NB4 (cell line): ENCODE data around the gene ACHE.

Source experiments
- DNase-seq: peaks from one replicate; pipeline ENCODE4 v3.0.0; 2010; ENCODE audit warnings: low read depth
- H3K4me3 ChIP-seq: one replicate; pipeline ENCODE4 v1.5.1; 2011; ENCODE audit warnings: mild to moderate bottlenecking, low read depth, low read length, moderate library complexity
- MYC ChIP-seq: IDR thresholded peaks from 2 replicates; pipeline ENCODE4 v1.6.1; 2011; ENCODE audit warnings: low read depth, low read length
- POLR2A ChIP-seq: IDR thresholded peaks from 2 replicates; pipeline ENCODE4 v1.6.1; 2011; ENCODE audit warnings: mild to moderate bottlenecking; ENCODE audit not compliant: insufficient read length; ENCODE audit errors: extremely low read depth
- TF ChIP-seq, protein P1 (sequence below): IDR thresholded peaks from 2 replicates; pipeline ENCODE4 v1.6.1; 2011; ENCODE audit warnings: low read depth, low read length
- TF ChIP-seq, protein P2 (sequence below): IDR thresholded peaks from one replicate; pipeline ENCODE4 v1.5.1; 2012; ENCODE audit warnings: low read depth, low read length

ACHE gene

DNA sequence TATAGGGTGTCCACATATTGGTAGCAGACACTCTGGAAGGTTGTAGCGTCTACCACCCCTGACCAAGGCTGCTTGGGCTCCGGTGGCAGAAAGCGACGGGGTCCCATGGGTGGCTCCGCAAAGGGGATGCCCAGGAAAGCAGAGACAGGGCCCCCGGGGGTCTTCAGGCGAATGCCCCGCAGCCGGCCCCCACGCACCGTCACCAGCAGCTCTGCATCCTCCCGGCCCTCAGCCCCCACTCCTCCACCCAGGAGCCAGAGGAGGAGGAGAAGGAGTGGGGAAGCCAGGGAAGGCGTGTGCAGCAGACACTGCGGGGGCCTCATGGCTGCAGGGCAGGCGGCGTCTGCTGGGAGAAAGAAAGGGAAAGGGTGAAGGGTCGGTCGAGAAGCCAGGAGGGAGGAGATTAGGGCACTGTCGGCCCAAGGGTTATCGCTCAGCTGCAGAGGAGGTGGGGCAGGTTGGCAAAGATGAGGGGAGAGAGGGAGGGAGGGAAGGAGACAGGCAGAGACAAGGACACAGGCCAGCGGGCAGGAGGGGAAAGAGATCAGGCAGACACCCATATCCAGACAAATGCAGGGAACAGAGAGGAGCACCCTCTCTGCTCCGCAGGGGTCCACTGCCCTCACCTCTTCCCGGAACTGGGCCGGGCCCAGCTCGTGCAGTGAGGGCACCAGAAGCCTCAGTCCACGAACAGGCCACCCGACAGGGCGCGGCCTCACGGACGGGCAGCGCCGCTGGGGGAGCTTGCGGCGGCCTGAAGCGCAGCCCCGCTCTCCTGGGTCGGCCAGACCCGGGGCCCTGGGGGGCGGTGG lies 1.6 kb downstream of the ACHE start:
- no peak for DNase-seq
- TF ChIP-seq, protein P1, sequence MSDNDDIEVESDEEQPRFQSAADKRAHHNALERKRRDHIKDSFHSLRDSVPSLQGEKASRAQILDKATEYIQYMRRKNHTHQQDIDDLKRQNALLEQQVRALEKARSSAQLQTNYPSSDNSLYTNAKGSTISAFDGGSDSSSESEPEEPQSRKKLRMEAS, result no peak
- TF ChIP-seq MYC, result no peak
- no peak for TF ChIP-seq POLR2A
- TF ChIP-seq, protein P2, sequence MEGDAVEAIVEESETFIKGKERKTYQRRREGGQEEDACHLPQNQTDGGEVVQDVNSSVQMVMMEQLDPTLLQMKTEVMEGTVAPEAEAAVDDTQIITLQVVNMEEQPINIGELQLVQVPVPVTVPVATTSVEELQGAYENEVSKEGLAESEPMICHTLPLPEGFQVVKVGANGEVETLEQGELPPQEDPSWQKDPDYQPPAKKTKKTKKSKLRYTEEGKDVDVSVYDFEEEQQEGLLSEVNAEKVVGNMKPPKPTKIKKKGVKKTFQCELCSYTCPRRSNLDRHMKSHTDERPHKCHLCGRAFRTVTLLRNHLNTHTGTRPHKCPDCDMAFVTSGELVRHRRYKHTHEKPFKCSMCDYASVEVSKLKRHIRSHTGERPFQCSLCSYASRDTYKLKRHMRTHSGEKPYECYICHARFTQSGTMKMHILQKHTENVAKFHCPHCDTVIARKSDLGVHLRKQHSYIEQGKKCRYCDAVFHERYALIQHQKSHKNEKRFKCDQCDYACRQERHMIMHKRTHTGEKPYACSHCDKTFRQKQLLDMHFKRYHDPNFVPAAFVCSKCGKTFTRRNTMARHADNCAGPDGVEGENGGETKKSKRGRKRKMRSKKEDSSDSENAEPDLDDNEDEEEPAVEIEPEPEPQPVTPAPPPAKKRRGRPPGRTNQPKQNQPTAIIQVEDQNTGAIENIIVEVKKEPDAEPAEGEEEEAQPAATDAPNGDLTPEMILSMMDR, result no peak
- no peak overlapping the region for H3K4me3 ChIP-seq

DNA sequence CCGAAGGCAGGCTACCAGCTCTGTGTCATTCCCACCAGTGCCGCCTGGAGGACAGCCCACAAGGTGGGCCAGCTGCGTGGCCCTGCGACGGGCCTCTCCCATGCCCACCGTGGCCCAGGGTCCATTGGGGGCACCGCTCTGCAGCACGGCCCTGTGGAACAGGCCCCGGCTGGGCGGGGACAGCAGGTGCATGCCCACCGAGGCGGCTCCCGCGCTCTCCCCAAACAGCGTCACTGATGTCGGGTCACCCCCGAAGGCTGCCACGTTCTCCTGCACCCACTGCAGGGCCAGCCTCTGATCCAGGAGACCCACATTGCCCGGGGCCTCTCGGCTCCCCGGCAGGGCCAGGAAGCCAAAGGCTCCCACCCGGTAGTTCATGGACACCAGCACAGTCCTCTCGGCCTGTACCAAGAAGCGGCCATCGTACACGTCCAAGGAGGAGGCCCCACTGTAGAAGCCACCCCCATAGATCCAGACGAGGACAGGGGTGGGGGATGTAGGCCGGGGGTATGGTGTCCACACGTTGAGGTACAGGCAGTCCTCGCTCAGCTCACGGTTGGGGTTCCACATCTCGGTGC lies 2.3 kb downstream of the ACHE start:
- TF ChIP-seq, protein P2, result no peak
- TF ChIP-seq POLR2A (no peak), MYC (no peak)
- TF ChIP-seq, protein P1, result no peak
- no peak overlapping the region for H3K4me3 ChIP-seq
- DNase-seq, result no peak

DNA sequence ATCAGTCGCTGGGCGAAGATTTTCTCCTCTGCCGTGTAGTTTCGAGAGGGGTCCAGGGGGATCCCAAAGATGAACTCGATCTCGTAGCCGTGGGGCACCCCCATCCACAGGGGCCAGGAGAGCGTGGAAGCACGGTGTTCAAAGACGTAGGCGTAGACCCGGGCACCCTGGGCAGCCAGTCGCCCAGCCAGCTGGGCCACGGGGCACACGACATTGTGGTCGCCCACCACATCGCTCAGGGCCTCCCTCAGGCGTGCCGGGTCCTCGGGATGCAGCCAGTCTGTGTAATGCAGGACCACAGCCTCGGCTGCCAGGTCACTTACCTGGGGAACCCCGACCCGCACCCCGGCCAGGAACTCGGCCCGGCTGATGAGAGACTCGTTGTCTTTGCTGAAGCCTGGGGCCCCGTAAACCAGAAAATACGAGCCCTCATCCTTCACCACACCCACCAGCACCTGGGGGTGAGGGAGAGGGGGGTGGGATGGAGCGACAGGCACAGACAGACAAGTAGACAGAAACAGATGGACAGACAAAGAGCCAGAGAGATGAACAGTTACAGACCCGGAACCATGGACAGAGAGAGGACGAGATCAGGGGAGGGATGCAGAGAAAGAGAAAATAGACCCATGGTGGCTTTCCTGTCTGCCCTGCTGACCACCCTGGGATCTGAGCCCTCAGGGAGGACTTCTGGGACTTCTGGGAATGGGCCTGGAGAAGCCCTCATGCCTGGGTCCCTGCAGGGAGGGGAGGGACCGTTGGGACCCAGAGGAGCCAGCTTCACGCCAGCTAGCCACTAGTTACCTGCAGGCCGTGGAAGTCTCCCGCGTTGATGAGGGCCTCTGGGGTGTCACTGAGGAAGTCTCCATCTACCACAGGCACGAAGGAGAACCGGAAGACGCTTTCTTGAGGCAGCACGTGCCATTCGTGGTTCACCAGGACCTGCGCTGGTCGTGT lies 3.0 kb downstream of the ACHE start:
- no peak for TF ChIP-seq MYC
- no peak for TF ChIP-seq POLR2A
- TF ChIP-seq, protein P2, result no peak
- TF ChIP-seq, protein P1, result no peak
- no peak overlapping the region for H3K4me3 ChIP-seq
- DNase-seq, result peak; percentile 22

DNA sequence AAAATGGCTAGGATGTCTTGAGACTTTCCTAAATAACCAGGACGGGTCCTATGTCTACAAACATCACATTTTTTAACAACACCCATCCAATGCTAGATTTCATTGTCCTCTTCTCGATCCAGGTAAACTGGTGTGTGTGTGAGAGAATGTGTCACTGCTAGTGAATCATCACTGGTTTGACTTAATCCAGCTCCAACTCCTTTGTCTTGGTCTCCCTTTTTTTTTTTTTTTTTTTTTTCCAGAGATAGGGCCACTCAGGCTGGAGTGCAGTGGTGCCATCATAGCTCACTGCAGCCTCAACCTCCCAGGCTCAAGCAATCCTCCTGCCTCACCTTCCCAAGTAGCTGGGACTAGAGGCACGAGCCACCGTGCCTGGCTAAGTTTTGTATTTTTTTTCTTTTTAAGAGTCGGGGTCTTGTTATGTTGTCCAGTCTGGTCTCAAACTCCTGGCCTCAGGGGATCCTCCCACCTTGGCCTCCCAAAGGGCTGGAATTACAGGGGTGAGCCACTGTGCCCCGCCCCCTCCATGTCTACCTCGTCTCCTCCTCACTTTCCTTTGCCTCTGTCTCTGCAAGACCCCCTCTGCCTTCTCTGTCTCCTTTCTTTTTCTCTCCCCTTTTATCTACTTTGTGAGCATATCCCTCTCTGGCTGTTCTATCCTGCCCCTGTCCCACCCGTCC lies 4.0 kb downstream of the ACHE start:
- TF ChIP-seq MYC, result no peak
- TF ChIP-seq, protein P1, result no peak
- TF ChIP-seq, protein P2, result no peak
- TF ChIP-seq POLR2A, result no peak
- no peak for DNase-seq
- H3K4me3 ChIP-seq, result no peak overlapping the region
